Measurements from ENCODE around the gene MTREX.

GRCh38 chr5:55402199-55402598 is 94.4 kb downstream of the MTREX start:
- TF ChIP-seq CTCF (IDR thresholded peaks at IDR 0.05) (no peak), POLR2A (IDR thresholded peaks at IDR 0.05) (no peak), POLR2AphosphoS5 (IDR thresholded peaks at IDR 0.05) (no peak)
